Hepatocyte (in vitro differentiated cells): ENCODE results near the gene OR2J3. TPM values are rescaled to one million over a fixed set of nuclear protein-coding genes. Genes with fewer than 3 reads are reported as not detected.

Source experiments
- DNase-seq: peaks from one replicate; pipeline ENCODE4 v3.0.0-alpha.2; 2016; ENCODE audit warnings: low spot score
- H2AFZ ChIP-seq: fragments of 200-600 bp; sonication (generic); 2 replicates; pipeline ENCODE4 v1.6.0; 2016; ENCODE audit warnings: antibody characterized with exemption, mild to moderate bottlenecking
- H3K27ac ChIP-seq: fragments of 200-600 bp; sonication (generic); 2 replicates; pipeline ENCODE4 v1.5.1; 2016; ENCODE audit warnings: mild to moderate bottlenecking
- H3K27me3 ChIP-seq: fragments of 200-600 bp; sonication (generic); 2 replicates; pipeline ENCODE4 v1.6.1; 2016
- H3K36me3 ChIP-seq: fragments of 200-600 bp; sonication (generic); replicated peaks from 2 replicates; pipeline ENCODE4 v1.5.1; 2016; ENCODE audit warnings: low read depth; ENCODE audit not compliant: insufficient read depth
- H3K4me1 ChIP-seq: fragments of 200-600 bp; sonication (generic); 2 replicates; pipeline ENCODE4 v1.5.1; 2016; ENCODE audit warnings: mild to moderate bottlenecking, moderate library complexity; ENCODE audit not compliant: insufficient read depth
- H3K4me2 ChIP-seq: fragments of 200-600 bp; sonication (generic); 2 replicates; pipeline ENCODE4 v1.6.0; 2016
- H3K4me3 ChIP-seq: fragments of 200-600 bp; sonication (generic); 2 replicates; pipeline ENCODE4 v1.5.1; 2016; ENCODE audit warnings: mild to moderate bottlenecking
- H3K79me2 ChIP-seq: fragments of 200-600 bp; sonication (generic); 2 replicates; pipeline ENCODE4 v1.6.0; 2017; ENCODE audit warnings: mild to moderate bottlenecking
- H3K9me2 ChIP-seq: fragments of 200-600 bp; sonication (generic); replicated peaks from 2 replicates; pipeline ENCODE4 v1.6.0; 2017; ENCODE audit warnings: mild to moderate bottlenecking; ENCODE audit not compliant: insufficient read depth
- H3K9me3 ChIP-seq: fragments of 200-600 bp; sonication (generic); 2 replicates; pipeline ENCODE4 v1.5.1; 2016; ENCODE audit warnings: low read depth, mild to moderate bottlenecking
- H4K20me1 ChIP-seq: fragments of 200-600 bp; sonication (generic); 2 replicates; pipeline ENCODE4 v1.6.0; 2016; ENCODE audit warnings: mild to moderate bottlenecking; ENCODE audit not compliant: insufficient read depth, poor library complexity, severe bottlenecking
- EZH2 ChIP-seq: fragments of 200-600 bp; sonication (generic); IDR thresholded peaks from 2 replicates; pipeline ENCODE4 v1.6.1; 2016; ENCODE audit warnings: antibody characterized with exemption, mild to moderate bottlenecking, borderline replicate concordance
- EZH2phosphoT487 ChIP-seq: fragments of 200-600 bp; sonication (generic); IDR thresholded peaks from one replicate; pipeline ENCODE4 v1.6.1; 2018; ENCODE audit warnings: antibody characterized with exemption, mild to moderate bottlenecking, low read depth, moderate library complexity; ENCODE audit not compliant: unreplicated experiment, severe bottlenecking
- WGBS: methylation state at CpG from one replicate; pipeline ENCODE4 v1.1.6; 2016; ENCODE audit warnings: low lambda C conversion rate; ENCODE audit errors: missing lambda C conversion rate; 5-methylcytosine and 5-hydroxymethylcytosine counted together
- polyA plus RNA-seq: library from polyadenylated mRNA; unstranded; fragments of >200 nt; fragmentation: Nextera tagmentation; extraction: Ambion mirVana; gene quantifications from 2 replicates; pipeline ENCODE4 v1.2.1, GENCODE V29; 2016
- total RNA-seq: library from RNA; depleted of rRNA; stranded (reverse); fragments of >200 nt; gene quantifications from 2 replicates; pipeline ENCODE4 v1.2.3, GENCODE V29; 2014
- TF ChIP-seq, protein P1 (sequence below): fragments of 200-600 bp; sonication (generic); IDR thresholded peaks from 2 replicates; pipeline ENCODE4 v1.5.1; 2016; ENCODE audit warnings: antibody characterized with exemption, mild to moderate bottlenecking; ENCODE audit not compliant: poor library complexity

The OR2J3 gene
- total and polyA plus RNA-seq, 2 experiments from 2014 or later, result not detected

DNA sequence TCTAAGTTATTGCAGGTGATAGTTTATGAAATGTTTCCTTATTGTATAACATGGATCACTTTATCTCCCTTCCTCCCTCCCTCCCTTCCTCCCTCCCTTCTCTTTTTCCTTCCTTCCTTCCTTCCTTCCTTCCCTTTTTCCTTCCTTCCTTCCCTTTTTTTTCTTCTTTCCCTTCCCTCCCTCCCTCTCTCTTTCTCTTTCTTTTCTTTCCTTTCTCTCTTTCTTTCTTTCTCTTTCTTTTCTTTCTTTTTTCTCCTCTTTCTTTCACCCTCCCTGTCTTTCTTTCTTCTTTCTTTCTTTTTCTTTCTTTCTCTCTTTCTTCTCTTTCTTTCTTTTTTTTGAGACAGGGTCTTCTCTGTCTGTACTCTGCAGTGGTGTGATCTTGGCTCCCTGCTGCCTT lies 26.5 kb upstream of the OR2J3 start:
- Histone ChIP-seq H3K9me2 (no peaks in the 10 kb centered on the region), H2AFZ (no peak overlapping the region), H3K27me3 (no peaks in the 10 kb centered on the region), H3K9me3 (no peaks in the 10 kb centered on the region), H3K27ac (no peak overlapping the region), H4K20me1 (no peaks in the 10 kb centered on the region), H3K79me2 (no peaks in the 10 kb centered on the region), H3K4me2 (no peak overlapping the region), H3K4me1 (no peaks in the 10 kb centered on the region), H3K4me3 (no peak overlapping the region), H3K36me3 (no peaks in the 10 kb centered on the region)
- DNase-seq, result no peak
- no peak for TF ChIP-seq EZH2phosphoT487
- TF ChIP-seq EZH2, result no peak

DNA sequence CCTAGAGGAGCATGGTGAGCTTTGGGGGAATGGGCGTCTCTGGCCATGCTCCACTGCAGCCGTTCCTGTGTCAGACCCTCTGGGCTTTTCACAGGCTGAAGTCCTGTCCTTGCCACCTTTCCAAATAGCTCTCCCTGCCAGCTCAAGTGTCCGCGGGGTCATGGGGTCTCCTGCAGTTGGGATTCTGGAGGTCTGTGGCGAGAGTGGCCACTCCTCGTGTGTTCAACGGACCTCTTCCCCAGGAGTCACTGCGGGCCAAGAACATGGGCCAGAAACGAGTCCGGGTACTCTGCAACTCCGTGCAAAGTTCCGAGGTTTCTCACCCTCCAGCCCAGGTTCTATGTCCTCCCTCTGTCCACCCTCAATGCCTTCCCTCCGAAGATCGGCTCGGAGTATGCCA lies 25.4 kb upstream of the OR2J3 start:
- H3K4me1 ChIP-seq, result no peaks in the 10 kb centered on the region
- no peak overlapping the region for H3K4me3 ChIP-seq
- DNase-seq, result no peak
- no peak overlapping the region for H3K27ac ChIP-seq
- no peak overlapping the region for H3K4me2 ChIP-seq
- no peaks in the 10 kb centered on the region for H4K20me1 ChIP-seq
- H3K9me2 ChIP-seq, result no peaks in the 10 kb centered on the region
- H3K36me3 ChIP-seq, result no peaks in the 10 kb centered on the region
- no peak overlapping the region for H2AFZ ChIP-seq
- H3K9me3 ChIP-seq, result no peaks in the 10 kb centered on the region
- TF ChIP-seq EZH2phosphoT487, result no peak
- TF ChIP-seq, protein P1, sequence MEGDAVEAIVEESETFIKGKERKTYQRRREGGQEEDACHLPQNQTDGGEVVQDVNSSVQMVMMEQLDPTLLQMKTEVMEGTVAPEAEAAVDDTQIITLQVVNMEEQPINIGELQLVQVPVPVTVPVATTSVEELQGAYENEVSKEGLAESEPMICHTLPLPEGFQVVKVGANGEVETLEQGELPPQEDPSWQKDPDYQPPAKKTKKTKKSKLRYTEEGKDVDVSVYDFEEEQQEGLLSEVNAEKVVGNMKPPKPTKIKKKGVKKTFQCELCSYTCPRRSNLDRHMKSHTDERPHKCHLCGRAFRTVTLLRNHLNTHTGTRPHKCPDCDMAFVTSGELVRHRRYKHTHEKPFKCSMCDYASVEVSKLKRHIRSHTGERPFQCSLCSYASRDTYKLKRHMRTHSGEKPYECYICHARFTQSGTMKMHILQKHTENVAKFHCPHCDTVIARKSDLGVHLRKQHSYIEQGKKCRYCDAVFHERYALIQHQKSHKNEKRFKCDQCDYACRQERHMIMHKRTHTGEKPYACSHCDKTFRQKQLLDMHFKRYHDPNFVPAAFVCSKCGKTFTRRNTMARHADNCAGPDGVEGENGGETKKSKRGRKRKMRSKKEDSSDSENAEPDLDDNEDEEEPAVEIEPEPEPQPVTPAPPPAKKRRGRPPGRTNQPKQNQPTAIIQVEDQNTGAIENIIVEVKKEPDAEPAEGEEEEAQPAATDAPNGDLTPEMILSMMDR, result no peak
- no peaks in the 10 kb centered on the region for H3K79me2 ChIP-seq
- 95% methylated on average over 15 of the region's 15 CpGs for WGBS
- no peaks in the 10 kb centered on the region for H3K27me3 ChIP-seq

DNA sequence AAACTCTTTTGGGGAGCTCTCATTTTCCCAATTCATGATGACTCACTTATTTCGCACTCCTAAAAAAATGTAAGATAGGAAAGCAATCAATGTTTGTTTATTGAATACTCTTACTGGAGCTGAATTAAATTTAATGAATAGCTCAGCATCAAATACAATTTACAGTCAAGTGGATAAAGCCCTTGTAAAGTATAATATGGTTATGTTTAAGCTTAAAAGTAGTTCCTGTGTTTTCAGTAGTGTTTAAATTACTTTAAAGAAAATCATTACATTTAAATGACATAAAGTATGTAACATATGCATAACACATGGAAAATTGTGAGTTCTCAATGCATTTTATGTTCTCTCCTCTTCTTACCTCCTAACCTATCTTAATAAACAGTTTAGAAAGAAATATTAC lies 20.6 kb upstream of the OR2J3 start, which contains the start of gene OR2B3:
Gene OR2B3 (minus strand): TSS at position 101 of the 400 bp plus-strand sequence. CDS start 65 bp downstream, at position 36.
- no peaks in the 10 kb centered on the region for H4K20me1 ChIP-seq
- H3K4me3 ChIP-seq, result no peak within 1 kb of the TSS
- H3K9me3 ChIP-seq, result no peaks in the 10 kb centered on the region
- H3K27me3 ChIP-seq, result no peaks in the 10 kb centered on the region
- H3K27ac ChIP-seq, result no peak within 1 kb of the TSS
- H2AFZ ChIP-seq, result no peak within 1 kb of the TSS
- WGBS, result 88% methylated on average over 1 of the region's 1 CpG
- no peak within 1 kb of the TSS for H3K4me2 ChIP-seq
- TF ChIP-seq EZH2, result no peak
- TF ChIP-seq, protein P1, result no peak
- no peak for TF ChIP-seq EZH2phosphoT487
- no peaks in the 10 kb centered on the region for H3K9me2 ChIP-seq
- no peaks in the 10 kb centered on the region for H3K36me3 ChIP-seq
- DNase-seq, result no peak
- H3K4me1 ChIP-seq, result no peaks in the 10 kb centered on the region
- no peaks in the 10 kb centered on the region for H3K79me2 ChIP-seq

DNA sequence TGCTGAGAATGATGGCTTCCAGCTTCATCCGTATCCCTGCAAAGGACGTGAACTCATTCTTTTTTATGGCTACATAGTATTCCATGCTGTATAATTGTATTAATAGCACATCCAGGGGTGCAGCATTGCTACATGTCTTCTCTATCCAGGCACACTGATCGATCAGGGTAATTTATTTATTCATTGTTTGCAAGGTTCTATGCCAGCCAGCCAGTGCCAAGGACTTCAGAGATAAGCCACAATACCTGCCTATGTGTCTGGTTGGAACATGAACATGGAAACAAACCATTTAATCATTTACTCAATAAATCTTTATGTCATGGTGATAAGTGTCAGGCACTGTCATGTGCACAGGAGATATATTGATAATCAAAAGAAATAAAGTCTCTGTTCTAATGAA lies 14.9 kb upstream of the OR2J3 start:
- H3K79me2 ChIP-seq, result no peaks in the 10 kb centered on the region
- no peak overlapping the region for H3K27ac ChIP-seq
- no peaks in the 10 kb centered on the region for H3K27me3 ChIP-seq
- DNase-seq, result no peak
- H3K9me2 ChIP-seq, result no peaks in the 10 kb centered on the region
- H4K20me1 ChIP-seq, result no peaks in the 10 kb centered on the region
- H2AFZ ChIP-seq, result no peak overlapping the region
- TF ChIP-seq EZH2phosphoT487, result no peak
- TF ChIP-seq, protein P1, result no peak
- H3K4me1 ChIP-seq, result no peaks in the 10 kb centered on the region
- WGBS, result 86% methylated on average over 3 of the region's 3 CpGs
- H3K4me2 ChIP-seq, result no peak overlapping the region
- H3K36me3 ChIP-seq, result no peaks in the 10 kb centered on the region
- no peak overlapping the region for H3K4me3 ChIP-seq
- no peaks in the 10 kb centered on the region for H3K9me3 ChIP-seq
